CD14-positive monocyte (primary cell): ENCODE results near the gene NT5E. TPM values are rescaled to one million over a fixed set of nuclear protein-coding genes. Genes with fewer than 3 reads are reported as not detected.

Experiments used
- DNase-seq, 3 donors: peaks; one replicate each; pipeline ENCODE4 v3.0.0-alpha.2; 2011 to 2022
- H2AFZ ChIP-seq: 2 replicates; pipeline ENCODE4 v1.6.0; 2012; ENCODE audit warnings: mild to moderate bottlenecking, low read depth, low read length, inconsistent platforms; ENCODE audit not compliant: insufficient read depth, poor library complexity, severe bottlenecking
- H3K27ac ChIP-seq, 2 donors: 1 replicate in 1 of 2; 2 replicates in 1 of 2; pipeline ENCODE4 v1.5.1; 2012 to 2013; ENCODE audit warnings: low read length in 2 of 2, control low read depth in 1 of 2, inconsistent platforms in 1 of 2, low read depth in 1 of 2, mild to moderate bottlenecking in 1 of 2
- H3K27me3 ChIP-seq, 2 donors: one replicate each; pipeline versions ENCODE4 v1.6.0 to v1.6.1; 2011 to 2013; ENCODE audit warnings: low read length in 2 of 2; ENCODE audit not compliant: control insufficient read depth in 2 of 2, insufficient read depth in 2 of 2
- H3K36me3 ChIP-seq, 2 donors: replicated peaks in 1 of 2; 1 replicate in 1 of 2; 2 replicates in 1 of 2; pipeline versions ENCODE4 v1.5.1 to v1.6.1; 2012 to 2013; ENCODE audit warnings: low read length in 2 of 2, control low read depth in 1 of 2, inconsistent platforms in 1 of 2, mild to moderate bottlenecking in 1 of 2; ENCODE audit not compliant: insufficient read depth in 2 of 2, control insufficient read depth in 1 of 2
- H3K4me1 ChIP-seq, 2 donors: 1 replicate in 1 of 2; 2 replicates in 1 of 2; pipeline versions ENCODE4 v1.5.1 to v1.6.1; 2012 to 2013; ENCODE audit warnings: low read length in 2 of 2, control low read depth in 1 of 2, inconsistent platforms in 1 of 2, mild to moderate bottlenecking in 1 of 2, moderate library complexity in 1 of 2; ENCODE audit not compliant: insufficient read depth in 2 of 2, control insufficient read depth in 1 of 2
- H3K4me2 ChIP-seq: replicated peaks from 2 replicates; pipeline ENCODE3; 2012; ENCODE audit warnings: low read length, moderate library complexity, mild to moderate bottlenecking; ENCODE audit not compliant: poor library complexity, severe bottlenecking; ENCODE audit errors: extremely low read depth
- H3K4me3 ChIP-seq, 3 experiments: fragments of 200-600 bp in 1 of 3; sonication (generic) in 1 of 3; replicated peaks in 1 of 3; 1 replicate in 2 of 3; 2 replicates in 1 of 3; pipeline ENCODE4 v1.5.1; 2011 to 2013; ENCODE audit warnings: low read length in 3 of 3, mild to moderate bottlenecking in 3 of 3, control low read depth in 2 of 3, low read depth in 2 of 3, inconsistent platforms in 1 of 3, moderate library complexity in 1 of 3
- H3K79me2 ChIP-seq: 2 replicates; pipeline ENCODE4 v1.6.0; 2012; ENCODE audit warnings: mild to moderate bottlenecking, control low read depth, inconsistent platforms, low read length, moderate library complexity; ENCODE audit not compliant: insufficient read depth
- H3K9ac ChIP-seq: 2 replicates; pipeline ENCODE4 v1.6.0; 2017; ENCODE audit warnings: low read length, mild to moderate bottlenecking; ENCODE audit not compliant: insufficient read depth, poor library complexity, severe bottlenecking
- H3K9me3 ChIP-seq, 2 donors: replicated peaks in 1 of 2; 1 replicate in 1 of 2; 2 replicates in 1 of 2; pipeline versions ENCODE4 v1.5.1 to v1.6.1; 2012 to 2013; ENCODE audit warnings: low read length in 2 of 2, control low read depth in 1 of 2; ENCODE audit not compliant: control insufficient read depth in 1 of 2, insufficient read depth in 1 of 2
- H4K20me1 ChIP-seq: 2 replicates; pipeline ENCODE4 v1.6.0; 2012; ENCODE audit warnings: mild to moderate bottlenecking, low read length, control low read depth, moderate library complexity; ENCODE audit not compliant: insufficient read depth
- H3K27ac Mint-ChIP-seq, 7 donors: one replicate each; pipeline ENCODE4 v1.8.0; 2020; ENCODE audit warnings: mild to moderate bottlenecking in 7 of 7, mixed read lengths in 7 of 7, moderate library complexity in 6 of 7, inconsistent platforms in 2 of 7
- H3K27me3 Mint-ChIP-seq, 3 donors: one replicate each; pipeline ENCODE4 v1.8.0; 2021 to 2022; ENCODE audit warnings: low read depth in 3 of 3, mild to moderate bottlenecking in 3 of 3, mixed read lengths in 3 of 3, moderate library complexity in 3 of 3, inconsistent platforms in 1 of 3
- H3K36me3 Mint-ChIP-seq, 2 donors: one replicate each; pipeline ENCODE4 v1.8.0; 2020; ENCODE audit warnings: mixed read lengths in 2 of 2, inconsistent platforms in 1 of 2, mild to moderate bottlenecking in 1 of 2
- H3K4me1 Mint-ChIP-seq: one replicate; pipeline ENCODE4 v1.8.0; 2020; ENCODE audit warnings: mild to moderate bottlenecking, mixed read lengths
- H3K4me3 Mint-ChIP-seq, 2 donors: one replicate each; pipeline ENCODE4 v1.8.0; 2020; ENCODE audit warnings: mild to moderate bottlenecking in 2 of 2, mixed read lengths in 2 of 2, moderate library complexity in 1 of 2
- H3K9me3 Mint-ChIP-seq, 7 donors: one replicate each; pipeline ENCODE4 v1.8.0; 2020 to 2022; ENCODE audit warnings: mixed read lengths in 7 of 7, mild to moderate bottlenecking in 6 of 7, moderate library complexity in 6 of 7, inconsistent platforms in 2 of 7
- CTCF ChIP-seq: fragments of 200-600 bp; IDR thresholded peaks from one replicate; pipeline ENCODE4 v1.8.0; 2022; ENCODE audit warnings: antibody characterized with exemption, mild to moderate bottlenecking
- WGBS: methylation state at CpG from one replicate; pipeline ENCODE4 v1.1.5; 2013; ENCODE audit warnings: missing lambda C conversion rate; ENCODE audit not compliant: insufficient coverage; 5-methylcytosine and 5-hydroxymethylcytosine counted together
- intact Hi-C, 2 donors: fragments of 100-400 bp; cut with micrococcal nuclease; formaldehyde crosslinking; loops; one replicate each; pipeline versions ENCODE4 v1.15.0 to v1.15.1; 2023
- polyA plus RNA-seq, 3 donors: library from polyadenylated mRNA; depleted of rRNA in 1 of 3; unstranded in 2 of 3; stranded (reverse) in 1 of 3; fragments of 300-500 nt in 2 of 3; fragments of >200 nt in 1 of 3; fragmentation: Illumina TruSeq in 2 of 3; gene quantifications; 1 replicate in 2 of 3; 2 replicates in 1 of 3; pipeline ENCODE4 v1.2.3, GENCODE V29; 2012 to 2021

Gene NT5E
- polyA plus RNA-seq, 3 donors = 0.14 to 0.18 TPM; not detected in 1

- 100% methylated on average over 1 of the region's 4 CpGs for WGBS
- no peak overlapping the region for H3K27ac Mint-ChIP-seq
- H3K9me3 Mint-ChIP-seq = peaks cover 0 to 2% (median 0%) of the 10 kb centered on the region in 7 donors
- H3K4me1 Mint-ChIP-seq = peaks cover 35% of the 10 kb centered on the region
- no peaks in the 10 kb centered on the region for H3K36me3 ChIP-seq
- H3K9me3 ChIP-seq = no peaks in the 10 kb centered on the region
- no peaks in the 10 kb centered on the region for H4K20me1 ChIP-seq
- no peaks in the 10 kb centered on the region for H3K36me3 Mint-ChIP-seq
- intact Hi-C loops = no loop called here
- H3K27ac ChIP-seq = no peak overlapping the region
- H3K27me3 Mint-ChIP-seq = peaks cover 7 to 29% (median 19%) of the 10 kb centered on the region in 3 donors
- no peak overlapping the region for H3K9ac ChIP-seq
- TF ChIP-seq CTCF = no peak
- H3K4me2 ChIP-seq = no peak overlapping the region
- H3K4me1 ChIP-seq = peaks cover 7 to 23% of the 10 kb centered on the region in 2 donors
- H3K27me3 ChIP-seq = peaks cover 12 to 14% of the 10 kb centered on the region in 2 donors
- no peak for DNase-seq
- no peaks in the 10 kb centered on the region for H3K79me2 ChIP-seq
- H3K4me3 ChIP-seq = no peak overlapping the region
- no peak overlapping the region for H2AFZ ChIP-seq
- H3K4me3 Mint-ChIP-seq = no peak overlapping the region
These were observed 9.5 kb downstream of the NT5E start for GRCh38 chr6:85459224-85459901.

- Histone ChIP-seq H3K4me2 (no peak overlapping the region), H3K4me1 (peaks cover 9 to 32% of the 10 kb centered on the region in 2 donors), H3K36me3 (no peaks in the 10 kb centered on the region), H4K20me1 (no peaks in the 10 kb centered on the region), H3K27me3 (peaks cover 4 to 7% of the 10 kb centered on the region in 2 donors), H3K27ac (no peak overlapping the region), H3K4me3 (no peak overlapping the region), H2AFZ (no peak overlapping the region), H3K79me2 (no peaks in the 10 kb centered on the region), H3K9me3 (no peaks in the 10 kb centered on the region), H3K9ac (no peak overlapping the region)
- no peak for TF ChIP-seq CTCF
- intact Hi-C loops = no loop called here
- no peak overlapping the region for H3K27ac Mint-ChIP-seq
- H3K36me3 Mint-ChIP-seq = no peaks in the 10 kb centered on the region
- no peak overlapping the region for H3K4me3 Mint-ChIP-seq
- peaks cover 13 to 28% (median 21%) of the 10 kb centered on the region in 3 donors for H3K27me3 Mint-ChIP-seq
- H3K4me1 Mint-ChIP-seq = peaks cover 44% of the 10 kb centered on the region
- H3K9me3 Mint-ChIP-seq = peaks cover 0 to 3% (median 0%) of the 10 kb centered on the region in 7 donors
- WGBS = 20% methylated on average over 1 of the region's 4 CpGs
- DNase-seq = no peak
These were observed 10.5 kb downstream of the NT5E start for GRCh38 chr6:85460154-85460920.
